Stimulated activated CD8-positive, alpha-beta memory T cell treated with anti-CD3 and anti-CD28 coated beads, Interleukin-15, amount 100 ng/mL, for 48 hours (primary cell): ENCODE measurements around the gene SLC25A14.
"Not testable (repeated sequence)": the region's sequence is repeated elsewhere in the genome, so short reads cannot be mapped to it uniquely, and the experiment has no call there.

Experiments
- DNase-seq, 2 donors: peaks; one replicate each; pipeline ENCODE4 v3.0.0-alpha.2; 2020; ENCODE audit warnings: low read depth in 2 of 2

SLC25A14 gene, protein sequence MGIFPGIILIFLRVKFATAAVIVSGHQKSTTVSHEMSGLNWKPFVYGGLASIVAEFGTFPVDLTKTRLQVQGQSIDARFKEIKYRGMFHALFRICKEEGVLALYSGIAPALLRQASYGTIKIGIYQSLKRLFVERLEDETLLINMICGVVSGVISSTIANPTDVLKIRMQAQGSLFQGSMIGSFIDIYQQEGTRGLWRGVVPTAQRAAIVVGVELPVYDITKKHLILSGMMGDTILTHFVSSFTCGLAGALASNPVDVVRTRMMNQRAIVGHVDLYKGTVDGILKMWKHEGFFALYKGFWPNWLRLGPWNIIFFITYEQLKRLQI

GRCh38 chrX:130339408-130340222 is at the start of gene SLC25A14:
Gene SLC25A14, plus strand, starts transcription at chrX:130339919. Its CDS starts 360 bp downstream, at chrX:130340279.
- peak; percentile 56 for DNase-seq

DNA sequence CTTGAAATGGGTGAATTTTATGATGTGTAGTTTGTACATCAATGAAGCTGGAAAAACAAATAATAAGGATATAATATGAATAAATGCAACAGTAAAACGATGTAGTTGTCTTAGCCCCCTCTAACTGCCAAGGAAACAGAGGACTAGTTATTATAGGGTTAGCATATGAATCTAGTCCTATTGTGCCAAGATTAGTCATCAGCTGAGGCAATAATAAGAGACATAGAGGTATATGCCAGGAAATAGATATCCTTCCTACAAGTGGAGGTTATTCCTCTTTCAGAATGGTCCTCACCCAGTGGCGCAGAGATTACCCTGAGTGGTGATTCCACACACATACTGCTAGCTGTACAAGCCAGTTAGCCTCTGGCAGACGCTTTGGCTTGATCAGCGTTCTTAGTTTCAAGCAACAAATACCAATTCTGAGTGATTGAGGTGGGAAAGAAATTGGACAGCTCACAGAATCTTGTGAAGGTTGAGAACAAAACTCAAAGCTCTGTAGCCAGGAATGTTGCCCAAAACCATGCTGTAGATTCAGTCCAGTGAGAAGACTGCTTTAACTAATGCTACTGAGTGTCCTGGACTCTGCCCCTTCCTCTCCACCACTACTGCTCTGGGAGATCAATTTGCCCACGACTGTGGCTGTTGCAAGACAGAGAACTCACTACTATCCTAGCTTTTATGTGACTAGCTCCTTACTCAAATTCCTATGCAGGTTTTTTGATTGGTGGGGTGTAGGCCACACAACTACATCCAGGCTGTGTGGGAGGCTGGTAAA is 44.0 kb upstream of the SLC25A14 start:
- DNase-seq: no peak

- DNase-seq: no peak
Measured at GRCh38 chrX:130296297-130296678, 43.4 kb upstream of the SLC25A14 start.

DNA sequence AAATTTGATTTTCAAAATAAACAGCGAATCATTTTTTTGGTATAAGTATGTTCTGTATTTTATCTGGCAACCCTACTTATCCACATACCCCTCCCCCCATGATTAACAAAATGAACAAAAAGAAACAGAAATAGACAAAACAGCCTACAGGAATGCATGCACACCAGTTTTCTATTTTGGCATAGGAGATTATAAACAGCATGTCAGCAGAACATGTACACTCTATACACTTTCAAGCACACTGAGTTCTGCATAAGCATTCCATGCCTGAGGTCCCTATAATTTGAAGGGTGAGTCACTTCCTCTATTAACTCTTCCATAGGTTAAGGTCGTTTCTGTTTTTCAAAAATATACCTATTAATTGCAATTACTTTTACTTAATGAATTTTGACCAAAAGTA is 43.0 kb upstream of the SLC25A14 start:
- DNase-seq: no peak

- no peak for DNase-seq
Measured at GRCh38 chrX:130299279-130300009, 40.3 kb upstream of the SLC25A14 start.

- no peak for DNase-seq
Measured at GRCh38 chrX:130300010-130300282, 39.8 kb upstream of the SLC25A14 start.

DNA sequence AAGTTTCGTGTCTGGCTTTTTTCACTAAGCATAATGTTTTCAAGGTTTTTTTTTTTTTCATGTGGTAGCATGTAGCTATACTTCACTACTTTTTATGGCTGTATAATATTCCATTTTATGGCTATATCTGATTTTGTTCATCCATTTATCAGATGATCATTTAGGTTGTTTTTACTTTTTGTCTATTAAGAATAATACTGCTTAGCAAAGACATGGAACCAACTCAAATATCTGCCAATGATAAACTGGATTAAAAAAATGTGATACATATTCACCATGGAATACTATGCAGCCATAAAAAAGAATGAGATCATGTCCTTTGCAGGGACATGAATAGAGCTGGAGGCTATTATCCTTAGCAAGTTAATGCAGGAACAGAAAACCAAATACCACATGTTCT is 38.3 kb upstream of the SLC25A14 start:
- DNase-seq: no peak

- no peak for DNase-seq
Measured at GRCh38 chrX:130301977-130302376, 37.7 kb upstream of the SLC25A14 start.

GRCh38 chrX:130304587-130305368 is 34.9 kb upstream of the SLC25A14 start:
- no peak for DNase-seq

DNA sequence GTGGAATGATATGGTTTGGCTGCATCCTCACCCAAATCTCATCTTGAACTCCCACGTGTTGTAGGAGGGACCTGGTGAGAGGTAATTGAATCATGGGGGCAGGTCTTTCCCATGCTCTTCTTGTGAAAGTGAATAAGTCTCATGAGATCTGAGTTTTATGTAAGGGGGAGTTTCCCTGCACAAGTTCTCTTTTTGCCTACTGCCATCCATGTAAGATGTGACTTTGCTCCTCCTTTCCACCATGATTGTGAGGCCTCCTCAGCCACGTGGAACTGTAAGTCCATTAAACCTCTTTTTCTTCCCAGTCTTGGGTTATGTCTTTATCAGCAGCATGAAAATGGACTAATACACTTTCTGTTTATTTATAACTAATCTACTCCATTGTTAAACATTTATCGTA is 19.8 kb upstream of the SLC25A14 start:
- not testable (repeated sequence) for DNase-seq

DNA sequence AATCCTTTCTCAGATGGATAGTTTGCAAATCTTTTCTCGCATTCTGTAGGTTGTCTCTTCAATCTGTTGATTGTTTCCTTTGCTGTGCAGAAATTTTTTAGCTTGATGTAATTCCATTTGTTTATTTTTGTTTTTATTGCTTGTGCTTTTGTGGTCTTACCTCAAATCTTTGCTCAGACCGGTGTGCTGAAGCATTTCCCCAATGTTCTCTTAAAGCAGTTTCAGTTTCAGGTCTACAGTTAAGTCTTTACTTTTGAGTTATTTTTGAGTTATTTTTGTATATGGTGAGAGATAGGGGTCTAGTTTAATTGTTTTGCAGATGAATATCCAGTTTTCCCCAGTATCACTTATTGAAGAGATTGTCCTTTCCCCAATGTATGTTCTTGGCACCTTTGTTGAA is 18.2 kb upstream of the SLC25A14 start:
- no peak for DNase-seq

DNA sequence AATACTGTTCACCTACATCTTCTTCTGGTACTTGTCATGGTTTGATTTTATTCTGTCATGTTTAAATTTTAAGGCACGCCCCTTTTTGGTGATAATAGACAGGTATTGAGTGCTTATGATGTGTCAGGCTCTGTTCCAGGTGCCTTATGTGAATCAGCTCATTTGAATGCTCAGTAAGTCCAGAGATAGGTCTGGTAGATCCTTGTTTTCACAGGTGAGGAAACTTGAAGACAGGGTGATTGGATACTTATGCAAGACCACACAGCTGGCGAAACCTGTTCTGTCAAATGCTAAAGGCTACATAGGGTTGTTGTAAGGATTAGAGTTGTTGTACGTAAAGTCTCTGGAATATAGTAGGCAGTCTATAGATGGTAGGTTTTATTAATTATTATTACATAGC is 9.6 kb upstream of the SLC25A14 start:
- no peak for DNase-seq

DNA sequence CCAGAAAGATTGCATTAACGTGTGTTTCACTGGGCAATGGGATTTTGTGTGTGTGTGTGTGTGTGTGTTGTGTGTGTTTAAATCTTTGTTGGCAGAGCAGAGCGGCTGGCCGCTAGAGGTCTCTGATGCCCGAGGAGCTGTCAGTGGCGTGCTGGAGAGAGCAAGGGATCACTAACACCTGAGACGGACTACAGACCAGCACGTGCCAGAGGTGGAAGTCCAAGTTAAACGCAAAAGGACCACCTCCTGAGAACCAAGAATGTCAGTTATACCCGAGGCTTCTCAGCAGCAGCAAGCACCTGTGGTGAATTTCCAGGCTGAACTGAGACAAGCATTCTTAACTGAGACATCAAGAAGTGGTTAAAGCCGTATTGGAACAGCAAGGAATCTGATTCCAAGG is 9.0 kb upstream of the SLC25A14 start:
- peak in 1 of 2 donors; percentile 7 for DNase-seq

DNA sequence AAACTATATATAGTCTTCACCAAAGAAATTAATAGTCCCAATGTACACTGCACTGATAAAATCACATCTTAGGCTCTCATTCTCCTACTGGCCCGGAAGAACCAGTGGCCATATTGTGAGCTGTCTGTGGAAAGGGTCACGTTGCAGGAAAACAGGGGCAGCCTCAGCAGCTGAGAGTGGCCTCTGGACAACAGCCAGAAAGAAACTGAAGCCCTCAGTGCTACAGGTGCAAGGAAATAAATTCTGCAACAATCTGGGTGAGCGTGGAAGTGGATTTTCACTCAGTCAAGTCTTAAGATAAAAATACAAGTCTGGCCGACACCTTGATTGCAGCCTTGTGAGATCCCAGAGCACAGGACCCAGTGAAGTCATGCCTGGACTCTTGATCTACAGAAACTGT is 3.2 kb upstream of the SLC25A14 start:
- DNase-seq: no peak

DNA sequence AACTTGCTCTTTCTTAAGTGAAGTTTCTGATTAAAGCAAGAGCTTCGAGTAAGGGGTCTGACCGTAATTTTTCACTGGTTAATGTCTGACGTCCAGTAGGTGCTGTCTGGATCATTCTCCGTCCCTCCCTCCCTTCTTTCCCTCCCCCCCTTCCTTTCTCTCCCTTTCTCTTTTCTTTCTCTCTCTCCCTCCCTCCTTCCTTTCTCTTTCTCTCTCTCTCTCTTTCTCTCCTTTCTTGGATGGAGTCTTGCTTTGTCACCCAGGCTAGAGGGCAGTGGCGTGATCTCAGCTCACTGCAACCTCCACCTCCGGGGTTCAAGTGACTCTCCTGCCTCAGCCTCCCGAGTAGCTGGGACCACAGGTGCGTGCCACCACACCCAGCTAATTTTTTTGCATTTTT is 850 bp upstream of the SLC25A14 start:
- DNase-seq: not testable (repeated sequence)

- no peak for DNase-seq
Measured at GRCh38 chrX:130340271-130340670, 552 bp downstream of the SLC25A14 start.

- no peak for DNase-seq
Measured at GRCh38 chrX:130343411-130343810, 3.7 kb downstream of the SLC25A14 start.

DNA sequence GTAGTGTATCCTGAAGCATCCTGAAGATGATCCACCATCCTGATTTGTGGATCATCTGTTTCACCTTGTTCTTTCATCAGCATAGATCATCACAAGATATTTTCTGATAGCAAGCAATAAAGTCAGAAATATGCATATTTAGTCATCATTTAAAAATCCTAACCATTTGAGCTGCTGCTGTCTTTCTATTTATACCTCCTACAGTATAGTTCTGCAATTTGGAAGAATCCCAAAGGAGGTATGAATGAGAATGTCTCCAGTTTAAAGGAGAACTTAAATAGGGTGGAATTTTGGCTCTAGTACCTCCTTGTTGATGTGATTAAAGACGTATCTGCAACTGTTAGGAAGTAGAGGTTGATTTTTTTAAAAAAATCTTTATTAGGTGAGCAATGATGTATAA is 7.6 kb downstream of the SLC25A14 start:
- DNase-seq: no peak

GRCh38 chrX:130351567-130351966 is 11.8 kb downstream of the SLC25A14 start:
- no peak for DNase-seq

DNA sequence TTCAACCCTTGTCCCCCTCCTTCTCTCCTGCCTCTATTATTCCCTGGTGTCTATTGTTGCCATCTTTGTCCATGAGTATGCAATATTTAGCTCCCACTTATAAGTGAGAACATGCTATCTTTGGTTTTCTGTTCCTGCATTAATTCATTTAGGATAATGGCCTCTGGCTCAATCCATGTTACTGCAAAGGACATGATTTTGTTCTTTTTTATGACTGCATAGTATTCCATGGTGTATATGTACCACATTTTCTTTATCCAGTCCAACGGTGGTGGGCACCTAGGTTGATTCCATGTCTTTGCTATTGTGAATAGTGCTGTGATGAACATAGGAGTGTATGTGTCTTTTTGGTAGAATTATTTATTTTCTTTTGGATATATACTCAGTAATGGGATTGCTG is 12.3 kb downstream of the SLC25A14 start:
- not testable (repeated sequence) for DNase-seq

GRCh38 chrX:130376077-130376476 is 36.4 kb downstream of the SLC25A14 start:
- DNase-seq: no peak
